ENCODE results near the gene ZDHHC14. TPM values are rescaled to one million over a fixed set of nuclear protein-coding genes. Genes with fewer than 3 reads are reported as not detected.

ZDHHC14 gene
- total RNA-seq, 2 experiments from 2014 or later = 1.7 to 2.5 TPM

GRCh38 chr6:157661652-157662051, 280.7 kb downstream of the ZDHHC14 start:
- TF ChIP-seq CTCF (IDR thresholded peaks at IDR 0.05) = no peak
- Mint-ChIP-seq H3K36me3 (ENCODE audit: low read depth) (no peaks in the 10 kb centered on the region), H3K9me3 (no peaks in the 10 kb centered on the region), H3K4me1 (ENCODE audit: low read depth) (no peaks in the 10 kb centered on the region), H3K4me3 (no peak overlapping the region), H3K27me3 (no peaks in the 10 kb centered on the region), H3K27ac (no peak overlapping the region)
- ChIA-PET POLR2A (no interaction called here), CTCF (interaction anchor here (0.7 kb wide), 1 partner anchor 212 kb away, joined by 3 read pairs; no protein-coding TSS in a partner anchor)
- DNase-seq (no peak), ATAC-seq (no peak)
- intact Hi-C loops (cut with micrococcal nuclease) = no loop called here

DNA sequence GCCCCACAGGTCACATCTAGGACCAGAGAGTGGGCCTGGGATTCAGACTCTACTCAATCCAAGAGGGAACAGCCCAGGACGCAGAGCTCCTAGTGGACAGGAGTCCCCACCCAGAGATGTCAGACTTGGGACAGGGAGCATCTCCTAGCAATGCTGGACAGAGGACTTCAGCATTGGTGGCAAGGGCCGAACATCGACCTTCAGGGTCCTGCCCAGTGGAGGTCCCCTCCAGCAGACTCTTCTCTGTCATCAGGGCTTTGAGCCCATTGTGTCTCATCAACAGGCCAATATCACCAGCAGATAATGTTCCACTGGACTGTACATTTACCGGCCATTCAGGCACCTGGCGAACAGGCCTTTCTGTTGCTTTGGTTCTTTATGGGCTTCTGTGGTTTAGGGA, 282.3 kb downstream of the ZDHHC14 start:
- Mint-ChIP-seq H3K9me3 (no peaks in the 10 kb centered on the region), H3K27me3 (peaks cover 3% of the 10 kb centered on the region), H3K4me1 (ENCODE audit: low read depth) (peaks cover 9% of the 10 kb centered on the region), H3K27ac (no peak overlapping the region), H3K36me3 (ENCODE audit: low read depth) (no peaks in the 10 kb centered on the region), H3K4me3 (no peak overlapping the region)
- no peak for DNase-seq
- ATAC-seq = no peak
- ChIA-PET CTCF (no interaction called here), POLR2A (no interaction called here)
- TF ChIP-seq CTCF (IDR thresholded peaks at IDR 0.05) = no peak
- intact Hi-C loops (cut with micrococcal nuclease) = no loop called here

DNA sequence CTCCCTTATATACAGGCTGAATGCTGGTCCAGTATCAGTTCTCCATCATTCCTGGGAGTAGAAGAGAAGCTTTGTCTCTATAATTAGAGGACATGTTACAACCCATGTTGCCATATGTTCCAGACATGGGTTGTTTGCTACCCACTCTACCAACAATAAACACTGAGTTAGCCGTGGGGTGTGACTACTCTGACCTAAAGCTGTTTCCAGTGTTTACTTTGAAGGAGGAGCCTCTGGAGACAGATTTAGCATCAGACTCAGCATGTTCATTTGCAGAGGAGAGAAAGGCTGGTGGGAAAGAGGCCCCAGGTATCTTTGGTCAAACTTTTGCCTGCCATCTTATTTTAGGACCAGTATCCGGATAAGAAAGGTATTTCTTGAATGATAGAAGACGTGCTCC, 284.2 kb downstream of the ZDHHC14 start:
- DNase-seq (no peak), ATAC-seq (no peak)
- TF ChIP-seq CTCF (IDR thresholded peaks at IDR 0.05) = no peak
- Mint-ChIP-seq H3K27me3 (peaks cover 3% of the 10 kb centered on the region), H3K4me3 (no peak overlapping the region), H3K36me3 (ENCODE audit: low read depth) (no peaks in the 10 kb centered on the region), H3K9me3 (no peaks in the 10 kb centered on the region), H3K4me1 (ENCODE audit: low read depth) (peaks cover 16% of the 10 kb centered on the region), H3K27ac (no peak overlapping the region)
- intact Hi-C loops (cut with micrococcal nuclease) = loop anchor here (5.0 kb wide), 1 partner anchor 207 kb away; no protein-coding TSS in a partner anchor
- ChIA-PET CTCF (interaction anchor here (0.8 to 4.6 kb wide), 9 partner anchors 8 to 350 kb away, joined by 3 to 21 read pairs (median 8); no protein-coding TSS in a partner anchor), POLR2A (no interaction called here)

DNA sequence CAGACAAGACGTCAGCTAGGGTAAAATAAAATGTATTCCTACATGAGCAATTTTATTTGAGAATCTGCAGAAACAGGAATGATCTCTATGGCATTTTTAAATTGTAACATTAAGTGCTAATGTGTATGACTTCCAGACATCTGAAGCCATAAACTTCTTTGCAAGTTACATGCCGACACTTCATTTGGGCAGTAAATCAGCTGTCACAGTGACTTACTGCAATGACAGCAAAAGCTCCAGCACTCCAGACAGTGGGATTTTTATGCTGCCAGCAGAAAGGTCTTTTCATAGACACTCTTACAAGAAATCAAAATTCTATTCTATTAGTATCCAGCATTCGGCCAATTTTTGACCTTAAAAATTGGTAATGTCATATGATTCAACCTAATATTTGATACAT, 285.7 kb downstream of the ZDHHC14 start:
- no peak for DNase-seq
- Mint-ChIP-seq H3K27ac (no peak overlapping the region), H3K9me3 (no peaks in the 10 kb centered on the region), H3K27me3 (peaks cover 3% of the 10 kb centered on the region), H3K4me3 (no peak overlapping the region), H3K36me3 (ENCODE audit: low read depth) (no peaks in the 10 kb centered on the region), H3K4me1 (ENCODE audit: low read depth) (peaks cover 23% of the 10 kb centered on the region)
- ChIA-PET CTCF (interaction anchor here (0.6 to 5.9 kb wide), 38 partner anchors 9 to 1267 kb away, joined by 3 to 80 read pairs (median 4); partner anchors contain the start of gene TMEM242), POLR2A (interaction anchor here (0.6 kb wide), 1 partner anchor 120 kb away, joined by 3 read pairs; no protein-coding TSS in a partner anchor)
- no peak for TF ChIP-seq CTCF (IDR thresholded peaks at IDR 0.05)
- ATAC-seq = no peak
- intact Hi-C loops (cut with micrococcal nuclease) = loop anchor here (2.0 to 5.0 kb wide), 2 partner anchors 206 to 352 kb away; no protein-coding TSS in a partner anchor

GRCh38 chr6:157667211-157668008, 286.4 kb downstream of the ZDHHC14 start:
- peak; percentile 65 for ATAC-seq

More at GRCh38 chr6:157667211-157668008, 286.4 kb downstream of the ZDHHC14 start:
- Mint-ChIP-seq H3K27me3 (peaks cover 3% of the 10 kb centered on the region), H3K36me3 (ENCODE audit: low read depth) (no peaks in the 10 kb centered on the region), H3K9me3 (no peaks in the 10 kb centered on the region), H3K4me3 (no peak overlapping the region), H3K4me1 (ENCODE audit: low read depth) (peaks cover 23% of the 10 kb centered on the region), H3K27ac (no peak overlapping the region)
- DNase-seq = peak; percentile 71
- intact Hi-C loops (cut with micrococcal nuclease) = loop anchor here (2.0 to 5.0 kb wide), 2 partner anchors 205 to 353 kb away; no protein-coding TSS in a partner anchor
- peak; percentile 99 for TF ChIP-seq CTCF (IDR thresholded peaks at IDR 0.05)
- POLR2A ChIA-PET = no interaction called here
- CTCF ChIA-PET = interaction anchor here (0.6 to 5.9 kb wide), 43 partner anchors 8 to 1268 kb away, joined by 3 to 80 read pairs (median 4); partner anchors contain the start of gene TMEM242

All from activated CD8-positive, alpha-beta T cell treated with anti-CD3 and anti-CD28 coated beads for 36 hours (primary cell).